Uterus (tissue), 4 donors: ENCODE data around the gene FBXW8. TPM values are rescaled to one million over a fixed set of nuclear protein-coding genes. Genes with fewer than 3 reads are reported as not detected.

ENCODE experiments used
- DNase-seq, 2 donors: peaks; one replicate each; pipeline ENCODE4 v3.0.0-alpha.2; 2019 to 2020
- H3K27ac ChIP-seq, 2 donors: fragments of 200-600 bp; sonication (generic); 1 replicate in 1 of 2; 2 replicates in 1 of 2; pipeline ENCODE4 v1.5.1; 2016 to 2018
- H3K27me3 ChIP-seq, 2 donors: fragments of 200-600 bp; sonication (generic); one replicate each; pipeline ENCODE4 v1.5.1; 2018 to 2019; ENCODE audit warnings: control low read depth in 1 of 2
- H3K36me3 ChIP-seq, 2 donors: fragments of 200-600 bp; sonication (generic); one replicate each; pipeline ENCODE4 v1.5.1; 2019; ENCODE audit warnings: control low read depth in 1 of 2
- H3K4me1 ChIP-seq, 2 donors: fragments of 200-600 bp; sonication (generic); one replicate each; pipeline ENCODE4 v1.5.1; 2018 to 2019; ENCODE audit warnings: control low read depth in 1 of 2
- H3K4me3 ChIP-seq, 2 donors: fragments of 200-600 bp; sonication (generic); 1 replicate in 1 of 2; 2 replicates in 1 of 2; pipeline ENCODE4 v1.5.1; 2018 to 2019; ENCODE audit warnings: mild to moderate bottlenecking in 1 of 2
- H3K9me3 ChIP-seq, 2 donors: fragments of 200-600 bp; sonication (generic); one replicate each; pipeline ENCODE4 v1.5.1; 2019; ENCODE audit warnings: control low read depth in 1 of 2
- POLR2A ChIP-seq, 2 donors: fragments of 450-650 bp; IDR thresholded peaks; one replicate each; pipeline ENCODE4 v1.6.1; 2016; ENCODE audit warnings: antibody characterized with exemption in 2 of 2, mild to moderate bottlenecking in 1 of 2, moderate library complexity in 1 of 2
- intact Hi-C: fragments of 100-400 bp; cut with DNase I; formaldehyde crosslinking; loops from one replicate; pipeline ENCODE4 v1.15.1; 2023; ENCODE audit warnings: low total_unique reads
- total RNA-seq, 4 donors: library from RNA; depleted of rRNA in 3 of 4; stranded (reverse); fragments of >200 nt in 3 of 4; gene quantifications; one replicate each; pipeline versions ENCODE4 v1.1.0 to v1.2.4, GENCODE V29; 2014 to 2023
- TF ChIP-seq, protein P1 (sequence below), 4 experiments: fragments of 200-600 bp in 2 of 4; fragments of 450-650 bp in 2 of 4; sonication (generic) in 2 of 4; IDR thresholded peaks; one replicate each; pipeline ENCODE4 v1.5.1; 2016 to 2019; ENCODE audit warnings: antibody characterized with exemption in 4 of 4, mild to moderate bottlenecking in 2 of 4, moderate library complexity in 1 of 4
- donor health status: DM: yes; HTN: yes; CAD: no.

The FBXW8 gene
- total RNA-seq, 4 donors from 2014 or later: 5.9 to 28.0 (median 15.3) TPM

DNA sequence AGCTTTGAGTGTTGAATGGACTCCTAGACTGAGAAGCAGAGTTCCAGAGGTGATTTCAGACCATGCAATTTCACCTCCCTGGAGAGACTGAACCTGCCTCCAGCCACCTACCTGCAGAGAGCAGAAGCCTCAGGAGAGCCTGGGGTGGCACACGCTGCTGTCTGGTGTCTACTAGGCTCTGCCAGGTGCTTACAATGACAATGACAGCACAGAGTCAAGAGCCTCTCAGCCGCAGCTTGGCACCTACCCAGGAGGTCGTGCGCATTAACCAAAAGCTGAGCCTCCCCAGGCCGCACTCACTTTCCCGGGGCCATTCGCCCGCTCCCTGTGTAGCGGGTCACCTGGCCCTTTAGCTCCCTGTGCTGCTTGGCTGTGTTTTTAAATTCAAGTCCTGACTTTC is 125.3 kb downstream of the FBXW8 start:
- Histone ChIP-seq H3K4me1 (peaks cover 0 to 9% of the 10 kb centered on the region in 2 donors), H3K36me3 (no peaks in the 10 kb centered on the region), H3K27ac (no peak overlapping the region), H3K4me3 (no peak overlapping the region), H3K27me3 (no peaks in the 10 kb centered on the region), H3K9me3 (no peaks in the 10 kb centered on the region)
- intact Hi-C loops: no loop called here
- no peak for DNase-seq
- TF ChIP-seq POLR2A (IDR thresholded peaks at IDR 0.05): no peak
- TF ChIP-seq, protein P1, sequence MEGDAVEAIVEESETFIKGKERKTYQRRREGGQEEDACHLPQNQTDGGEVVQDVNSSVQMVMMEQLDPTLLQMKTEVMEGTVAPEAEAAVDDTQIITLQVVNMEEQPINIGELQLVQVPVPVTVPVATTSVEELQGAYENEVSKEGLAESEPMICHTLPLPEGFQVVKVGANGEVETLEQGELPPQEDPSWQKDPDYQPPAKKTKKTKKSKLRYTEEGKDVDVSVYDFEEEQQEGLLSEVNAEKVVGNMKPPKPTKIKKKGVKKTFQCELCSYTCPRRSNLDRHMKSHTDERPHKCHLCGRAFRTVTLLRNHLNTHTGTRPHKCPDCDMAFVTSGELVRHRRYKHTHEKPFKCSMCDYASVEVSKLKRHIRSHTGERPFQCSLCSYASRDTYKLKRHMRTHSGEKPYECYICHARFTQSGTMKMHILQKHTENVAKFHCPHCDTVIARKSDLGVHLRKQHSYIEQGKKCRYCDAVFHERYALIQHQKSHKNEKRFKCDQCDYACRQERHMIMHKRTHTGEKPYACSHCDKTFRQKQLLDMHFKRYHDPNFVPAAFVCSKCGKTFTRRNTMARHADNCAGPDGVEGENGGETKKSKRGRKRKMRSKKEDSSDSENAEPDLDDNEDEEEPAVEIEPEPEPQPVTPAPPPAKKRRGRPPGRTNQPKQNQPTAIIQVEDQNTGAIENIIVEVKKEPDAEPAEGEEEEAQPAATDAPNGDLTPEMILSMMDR (IDR thresholded peaks at IDR 0.05): no peak

DNA sequence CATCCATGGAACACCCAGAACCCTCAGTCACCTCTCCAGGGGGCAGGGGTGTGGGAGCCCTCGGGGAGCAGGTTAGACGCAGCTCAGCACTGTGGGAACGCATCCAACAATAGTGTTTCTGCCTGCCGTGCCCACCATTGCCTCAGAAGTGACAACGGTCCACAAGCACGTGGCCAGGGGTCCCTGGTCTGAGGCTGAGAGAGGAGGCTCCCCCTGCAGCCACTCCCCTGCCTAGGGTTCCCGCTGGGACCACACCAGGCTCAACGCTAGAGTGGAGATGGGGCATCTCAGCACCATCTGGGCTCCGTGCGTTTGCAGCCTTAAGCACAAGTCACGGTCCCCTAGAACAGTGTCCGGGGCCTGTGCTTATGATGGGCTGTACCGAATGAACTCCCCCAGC is 125.8 kb downstream of the FBXW8 start:
- DNase-seq: no peak
- no peak overlapping the region for H3K4me3 ChIP-seq
- TF ChIP-seq POLR2A (IDR thresholded peaks at IDR 0.05): no peak
- H3K36me3 ChIP-seq: no peaks in the 10 kb centered on the region
- no peak overlapping the region for H3K27ac ChIP-seq
- no peaks in the 10 kb centered on the region for H3K27me3 ChIP-seq
- H3K4me1 ChIP-seq: peaks cover 0 to 9% of the 10 kb centered on the region in 2 donors
- no peaks in the 10 kb centered on the region for H3K9me3 ChIP-seq
- intact Hi-C loops: no loop called here

DNA sequence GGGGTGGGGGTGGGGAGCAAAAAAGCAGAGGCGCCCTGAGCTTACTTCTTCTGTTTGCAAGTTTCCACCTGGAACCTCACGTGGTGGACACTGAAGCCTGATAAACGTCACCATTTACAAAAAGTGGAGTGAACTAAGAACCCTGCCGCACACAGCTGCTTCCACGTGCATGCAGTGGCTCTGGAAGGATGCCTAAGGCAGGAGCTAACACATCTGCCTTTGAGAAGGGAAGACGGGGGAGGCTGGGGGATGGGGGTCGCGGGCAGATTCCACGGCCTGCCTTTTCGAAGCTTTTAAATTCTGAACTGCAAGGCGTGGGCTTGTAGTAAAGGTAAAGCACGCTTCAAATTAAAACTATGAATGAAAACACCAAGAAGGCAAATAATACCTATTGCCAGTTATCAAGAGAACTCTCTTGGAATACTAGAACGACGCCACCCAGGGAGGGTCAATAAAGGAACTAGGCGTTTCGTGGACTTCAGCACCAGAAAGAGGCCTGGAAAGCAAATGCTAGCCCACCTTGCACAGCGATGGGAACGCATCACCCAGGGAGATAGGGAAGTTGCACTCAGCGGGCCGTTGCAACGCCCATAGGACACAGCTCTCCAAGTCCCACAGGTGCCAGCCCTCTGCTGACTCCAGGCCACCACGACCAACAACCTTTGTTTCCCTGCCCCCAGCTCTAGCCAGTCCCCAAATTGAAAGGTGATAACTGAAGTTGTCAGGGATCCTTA is 126.7 kb downstream of the FBXW8 start:
- no peak for TF ChIP-seq POLR2A (IDR thresholded peaks at IDR 0.05)
- TF ChIP-seq, protein P1 (IDR thresholded peaks at IDR 0.05): no peak
- H3K9me3 ChIP-seq: no peaks in the 10 kb centered on the region
- peaks cover 0 to 9% of the 10 kb centered on the region in 2 donors for H3K4me1 ChIP-seq
- H3K27me3 ChIP-seq: no peaks in the 10 kb centered on the region
- no peak for DNase-seq
- no peak overlapping the region for H3K4me3 ChIP-seq
- intact Hi-C loops: no loop called here
- no peaks in the 10 kb centered on the region for H3K36me3 ChIP-seq
- no peak overlapping the region for H3K27ac ChIP-seq

DNA sequence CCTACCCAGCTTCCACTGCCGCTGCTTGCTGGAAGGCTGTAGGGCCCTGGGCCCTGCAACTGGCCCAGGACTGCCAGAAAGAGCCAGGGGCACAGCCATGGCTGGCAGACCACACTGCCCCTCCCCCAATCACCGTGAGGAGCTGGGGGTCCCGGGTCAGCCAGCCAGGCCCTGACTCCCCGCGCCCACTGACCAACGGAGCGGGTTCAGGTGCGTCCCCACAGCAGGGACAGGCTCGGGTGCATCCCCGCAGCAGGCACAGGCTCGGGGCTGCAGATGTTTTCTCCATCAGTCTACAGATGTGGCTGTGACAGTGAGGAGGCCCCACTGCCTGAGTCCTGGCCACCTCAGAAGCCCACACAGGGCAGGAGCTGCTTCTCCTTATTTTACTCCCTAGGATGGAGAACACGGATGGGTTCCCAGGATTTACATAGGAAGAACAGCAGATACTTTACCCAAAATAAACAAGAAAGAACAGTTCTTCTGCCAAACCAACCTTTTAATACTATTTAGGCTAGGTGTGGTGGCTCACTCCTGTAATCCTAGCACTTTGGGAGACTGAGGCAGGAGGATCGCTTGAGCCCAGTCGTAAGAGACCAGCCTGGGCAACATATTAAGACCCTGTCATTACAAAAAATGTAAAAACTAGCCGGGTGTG is 127.4 kb downstream of the FBXW8 start:
- Histone ChIP-seq H3K36me3 (no peaks in the 10 kb centered on the region), H3K4me1 (peaks cover 0 to 8% of the 10 kb centered on the region in 2 donors), H3K9me3 (no peaks in the 10 kb centered on the region), H3K27ac (no peak overlapping the region), H3K27me3 (no peaks in the 10 kb centered on the region), H3K4me3 (no peak overlapping the region)
- DNase-seq: no peak
- intact Hi-C loops: no loop called here
- TF ChIP-seq POLR2A (IDR thresholded peaks at IDR 0.05): no peak
- TF ChIP-seq, protein P1 (IDR thresholded peaks at IDR 0.05): no peak

DNA sequence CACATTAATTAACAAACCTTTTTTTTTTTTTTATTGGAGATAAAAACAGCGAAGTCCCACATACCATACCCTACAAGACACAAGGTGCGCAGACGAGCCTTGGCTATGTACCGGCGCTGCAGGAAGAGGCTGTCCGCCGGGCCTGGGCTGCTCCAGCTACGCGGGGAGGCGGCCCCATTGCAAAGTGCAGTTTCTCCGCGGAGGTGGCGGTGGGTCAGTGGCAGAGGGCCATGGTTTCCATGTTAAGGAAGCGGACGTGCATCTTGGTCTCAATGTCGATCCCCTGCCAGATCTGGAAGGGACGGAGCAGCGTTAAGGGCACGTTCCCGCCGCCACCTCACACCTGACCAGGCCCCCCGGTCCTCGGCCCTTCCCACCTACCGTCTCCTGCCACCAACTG is 128.2 kb downstream of the FBXW8 start:
- H3K9me3 ChIP-seq: no peaks in the 10 kb centered on the region
- TF ChIP-seq, protein P1 (IDR thresholded peaks at IDR 0.05): no peak
- no peak for TF ChIP-seq POLR2A (IDR thresholded peaks at IDR 0.05)
- H3K4me3 ChIP-seq: no peak overlapping the region
- peaks cover 0 to under 1% of the 10 kb centered on the region in 2 donors for H3K4me1 ChIP-seq
- no peak overlapping the region for H3K27ac ChIP-seq
- no peak for DNase-seq
- intact Hi-C loops: no loop called here
- H3K36me3 ChIP-seq: no peaks in the 10 kb centered on the region
- H3K27me3 ChIP-seq: no peaks in the 10 kb centered on the region
